ENCODE results near the gene RNF138.

GRCh38 chr18:32114293-32114942 is 22.7 kb downstream of the RNF138 start:
- TF ChIP-seq CTCF (optimal IDR thresholded peaks at IDR 0.05 in 1 of 3, IDR thresholded peaks at IDR 0.05 in 1 of 3, conservative IDR thresholded peaks at IDR 0.05 in 1 of 3; ENCODE audit: extremely low read depth in 1 of 3, insufficient read depth in 2 of 3, low read length in 3 of 3) (no peak), EZH2 (IDR thresholded peaks at IDR 0.05; ENCODE audit: low read length) (no peak)
